ENCODE measurements around the gene CD302.
"Not testable (repeated sequence)": the region's sequence is repeated elsewhere in the genome, so short reads cannot be mapped to it uniquely, and the experiment has no call there.

CD302 gene

GRCh38 chr2:159744363-159744762, 53.6 kb downstream of the CD302 start:
- no peak for DNase-seq

GRCh38 chr2:159742846-159743245, 55.2 kb downstream of the CD302 start:
- no peak for DNase-seq

- DNase-seq, result no peak
Measured at GRCh38 chr2:159738509-159739390, 59.3 kb downstream of the CD302 start.

DNA sequence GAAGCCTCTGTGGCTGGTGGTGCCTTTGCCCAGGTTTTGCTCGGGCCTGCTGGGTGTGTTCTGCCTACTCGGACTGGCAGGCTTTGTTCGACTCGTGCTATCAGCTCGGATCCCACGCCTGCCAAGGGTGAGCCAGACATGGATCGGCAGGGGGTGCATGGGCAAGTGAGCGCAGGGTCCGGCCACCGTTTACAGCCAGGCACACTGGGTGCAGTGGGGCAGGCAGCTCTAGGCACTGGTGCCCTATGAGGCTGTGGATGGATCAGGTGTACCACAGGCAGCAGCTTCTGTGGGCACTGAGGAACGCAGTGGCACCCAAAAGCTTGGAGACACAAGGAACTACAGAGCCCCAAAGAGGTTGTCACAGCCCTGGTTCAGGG, 60.1 kb downstream of the CD302 start:
- DNase-seq, result no peak

GRCh38 chr2:159737292-159737916, 60.6 kb downstream of the CD302 start:
- no peak for DNase-seq

GRCh38 chr2:159736048-159736447, 62.0 kb downstream of the CD302 start:
- no peak for DNase-seq

DNA sequence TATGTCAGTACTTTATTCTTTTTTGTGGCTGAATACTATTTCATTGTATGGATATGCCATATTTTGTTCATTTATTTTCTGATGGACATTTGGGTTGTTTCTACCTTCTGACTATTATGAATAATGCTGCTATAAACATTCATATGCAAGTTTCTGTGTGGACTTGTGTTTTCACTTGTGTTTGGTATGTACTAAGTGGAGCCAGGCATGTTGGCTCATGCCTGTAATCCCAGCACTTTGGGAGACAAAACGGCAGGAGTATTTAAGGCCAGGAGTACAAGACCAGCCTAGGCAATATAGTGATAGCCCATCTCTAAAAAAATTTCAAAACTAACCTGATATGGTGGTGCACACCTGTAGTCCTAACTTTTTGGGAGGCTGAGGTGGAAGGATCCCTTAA, 62.4 kb downstream of the CD302 start:
- DNase-seq, result no peak

DNA sequence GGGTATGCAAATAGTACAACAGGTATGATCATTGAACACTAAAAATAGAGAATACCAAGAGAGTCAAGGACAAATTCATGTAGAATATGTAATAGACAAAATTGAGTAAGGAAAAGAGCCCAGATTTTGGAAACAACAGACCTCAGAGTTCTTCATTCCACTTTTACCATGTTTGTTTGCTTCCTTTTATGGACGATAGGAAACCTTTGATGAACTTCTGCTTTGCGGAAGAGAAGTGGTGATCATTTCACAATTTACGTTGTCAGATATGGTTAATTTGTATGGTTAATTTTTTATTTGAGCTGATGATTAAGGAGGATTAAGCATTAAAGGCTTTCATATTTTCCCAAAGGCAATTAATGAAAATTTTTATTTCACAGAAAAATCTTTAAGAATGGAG, 69.4 kb downstream of the CD302 start:
- no peak for DNase-seq

DNA sequence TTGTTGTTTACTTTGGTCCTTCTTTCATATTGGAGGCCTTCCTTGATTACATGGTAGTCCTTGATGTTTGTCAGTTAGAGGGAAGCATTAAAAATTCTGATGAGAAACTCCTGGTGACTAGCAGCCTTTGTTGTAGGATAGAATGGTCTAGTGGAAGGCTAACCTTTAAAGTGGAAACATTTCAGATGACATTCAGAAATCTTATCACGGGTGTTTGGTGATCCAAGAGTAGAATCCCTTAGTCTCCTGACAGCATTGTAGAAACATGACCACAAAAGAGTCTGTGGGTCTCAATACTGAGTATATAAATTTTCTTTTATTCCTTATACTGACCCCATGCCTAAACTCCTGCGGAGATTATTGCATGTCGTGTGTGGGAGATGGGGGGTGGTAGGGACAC, 72.3 kb downstream of the CD302 start:
- DNase-seq, result no peak

DNA sequence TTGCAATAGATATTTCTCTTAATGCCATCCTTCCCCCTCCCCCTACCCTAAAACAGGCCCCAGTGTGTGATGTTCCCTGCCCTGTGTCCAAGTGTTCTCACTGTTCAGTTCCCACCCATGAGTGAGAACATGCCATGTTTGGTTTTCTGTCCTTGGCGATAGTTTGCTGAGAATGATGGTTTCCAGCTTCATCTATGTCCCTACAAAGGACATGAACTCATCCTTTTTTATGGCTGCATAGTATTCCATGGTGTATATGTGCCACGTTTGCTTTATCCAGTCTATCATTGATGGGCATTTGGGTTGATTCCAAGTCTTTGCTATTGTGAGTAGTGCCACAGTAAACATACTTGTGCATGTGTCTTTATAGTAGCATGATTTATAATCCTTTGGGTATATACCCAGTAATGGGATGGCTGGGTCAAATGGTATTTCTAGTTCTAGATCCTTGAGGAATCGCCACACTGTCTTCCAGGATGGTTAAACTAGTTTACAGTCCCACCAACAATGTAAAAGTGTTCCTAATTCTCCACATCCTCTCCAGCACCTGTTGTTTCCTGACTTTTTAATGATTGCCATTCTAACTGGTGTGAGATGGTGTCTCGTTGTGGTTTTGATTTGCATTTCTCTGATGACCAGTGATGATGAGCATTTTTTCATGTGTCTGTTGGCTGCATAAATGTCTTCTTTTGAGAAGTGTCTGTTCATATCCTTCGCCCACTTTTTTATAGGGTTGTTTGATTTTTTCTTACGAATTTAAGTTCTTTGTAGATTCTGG, 73.0 kb downstream of the CD302 start:
- DNase-seq, result not testable (repeated sequence)

DNA sequence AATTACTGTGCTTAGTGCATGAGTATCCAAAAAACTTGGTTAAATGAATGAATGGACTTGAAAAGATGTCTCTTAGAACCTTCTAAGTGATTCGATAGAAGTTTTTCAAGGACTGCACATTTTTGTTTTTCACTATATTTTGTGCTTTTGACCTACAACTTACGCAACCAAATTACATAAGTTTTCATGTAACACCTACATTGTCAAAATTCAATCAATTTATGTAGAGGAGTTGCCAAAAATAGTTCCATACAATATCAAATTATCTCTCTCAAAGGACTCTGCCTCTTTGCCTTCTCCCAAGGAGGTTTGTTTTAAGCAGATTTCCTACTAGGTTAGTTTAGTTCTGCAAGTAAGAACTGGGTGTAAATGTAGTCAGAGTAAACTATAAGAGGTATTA, 75.4 kb downstream of the CD302 start:
- DNase-seq, result no peak

DNA sequence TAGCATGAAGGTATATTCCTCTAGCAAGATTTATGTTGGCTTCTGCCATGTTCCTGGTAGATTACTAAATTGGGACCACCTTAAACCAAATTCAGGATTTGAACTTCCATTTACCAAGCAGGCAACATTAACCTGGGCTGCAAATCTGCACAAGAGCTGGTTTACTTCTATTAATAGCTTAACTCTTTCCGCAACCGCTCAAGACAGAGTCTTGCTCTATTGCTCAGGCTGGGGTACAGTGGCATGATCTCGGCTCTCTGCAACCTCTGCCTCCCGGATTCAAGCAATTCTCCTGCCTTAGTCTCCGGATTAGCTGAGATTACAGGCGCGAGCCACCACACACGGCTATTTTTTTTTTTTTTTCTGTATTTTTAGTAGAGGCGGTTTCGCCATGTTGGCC, 77.3 kb downstream of the CD302 start:
- DNase-seq, result no peak
